ENCODE measurements around the gene ADPRH. TPM values are rescaled to one million over a fixed set of nuclear protein-coding genes. Genes with fewer than 3 reads are reported as not detected.

Gene ADPRH
- polyA plus RNA-seq, 3 donors, result 10.6 to 37.8 (median 31.5) TPM

DNA sequence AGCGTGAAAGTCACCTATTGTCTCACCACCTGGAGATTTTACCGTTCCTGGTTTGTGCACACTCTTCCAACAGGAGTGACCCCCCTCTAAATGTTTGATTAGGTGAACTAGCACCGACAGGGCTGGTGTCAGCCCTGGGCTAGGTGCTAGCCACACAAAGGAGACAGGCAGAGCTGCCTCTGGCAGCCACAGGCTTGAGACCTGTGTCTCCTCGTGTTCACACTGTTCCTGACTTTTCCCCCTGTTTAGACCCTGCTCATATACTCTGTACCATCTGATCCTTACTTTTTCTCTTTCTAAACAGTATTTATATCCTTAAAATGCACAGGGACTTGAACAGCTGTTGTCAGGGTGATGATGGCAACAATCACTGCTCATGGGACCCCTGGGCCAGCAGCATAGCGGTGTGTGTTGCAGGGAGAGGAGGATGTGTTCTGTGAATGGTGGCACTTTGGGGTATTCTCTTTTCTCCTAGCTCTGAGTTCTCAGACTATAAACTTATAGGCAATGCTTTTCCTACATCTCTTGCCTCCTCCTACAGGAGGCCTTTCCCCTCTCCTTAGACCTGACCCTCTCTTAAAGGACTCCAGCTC, 25.4 kb upstream of the ADPRH start:
- Mint-ChIP-seq H3K4me1 (peaks cover 32% of the 10 kb centered on the region), H3K4me3 (no peak overlapping the region), H3K9me3 (peaks cover 0 to 3% (median 0%) of the 10 kb centered on the region in 7 donors), H3K27ac (peak overlapping the region in 1 of 7 donors; percentile 8), H3K36me3 (no peaks in the 10 kb centered on the region), H3K27me3 (ENCODE audit: low read depth in 3 of 3) (no peaks in the 10 kb centered on the region)
- Histone ChIP-seq H3K4me1 (ENCODE audit: control insufficient read depth in 1 of 2, insufficient read depth in 2 of 2, low read length in 2 of 2) (peaks cover 25 to 29% of the 10 kb centered on the region in 2 donors), H3K27me3 (ENCODE audit: control insufficient read depth in 2 of 2, insufficient read depth in 2 of 2, low read length in 2 of 2) (no peaks in the 10 kb centered on the region), H4K20me1 (ENCODE audit: insufficient read depth, low read length) (no peaks in the 10 kb centered on the region), H3K4me3 (replicated peaks in 1 of 3; ENCODE audit: low read depth in 2 of 3, low read length in 3 of 3) (no peak overlapping the region), H3K36me3 (replicated peaks in 1 of 2; ENCODE audit: control insufficient read depth in 1 of 2, insufficient read depth in 2 of 2, low read length in 2 of 2) (no peaks in the 10 kb centered on the region), H2AFZ (ENCODE audit: insufficient read depth, low read depth, low read length, poor library complexity, severe bottlenecking) (peak overlapping the region; percentile 36), H3K4me2 (replicated peaks; ENCODE audit: extremely low read depth, low read length, poor library complexity, severe bottlenecking) (no peak overlapping the region), H3K9me3 (replicated peaks in 1 of 2; ENCODE audit: control insufficient read depth in 1 of 2, insufficient read depth in 1 of 2, low read length in 2 of 2) (no peaks in the 10 kb centered on the region), H3K9ac (ENCODE audit: insufficient read depth, low read length, poor library complexity, severe bottlenecking) (no peak overlapping the region), H3K27ac (ENCODE audit: low read depth in 1 of 2, low read length in 2 of 2) (no peak overlapping the region), H3K79me2 (ENCODE audit: insufficient read depth, low read length) (no peaks in the 10 kb centered on the region)
- DNase-seq, result no peak
- intact Hi-C loops (cut with micrococcal nuclease), result no loop called here
- TF ChIP-seq, protein P1, sequence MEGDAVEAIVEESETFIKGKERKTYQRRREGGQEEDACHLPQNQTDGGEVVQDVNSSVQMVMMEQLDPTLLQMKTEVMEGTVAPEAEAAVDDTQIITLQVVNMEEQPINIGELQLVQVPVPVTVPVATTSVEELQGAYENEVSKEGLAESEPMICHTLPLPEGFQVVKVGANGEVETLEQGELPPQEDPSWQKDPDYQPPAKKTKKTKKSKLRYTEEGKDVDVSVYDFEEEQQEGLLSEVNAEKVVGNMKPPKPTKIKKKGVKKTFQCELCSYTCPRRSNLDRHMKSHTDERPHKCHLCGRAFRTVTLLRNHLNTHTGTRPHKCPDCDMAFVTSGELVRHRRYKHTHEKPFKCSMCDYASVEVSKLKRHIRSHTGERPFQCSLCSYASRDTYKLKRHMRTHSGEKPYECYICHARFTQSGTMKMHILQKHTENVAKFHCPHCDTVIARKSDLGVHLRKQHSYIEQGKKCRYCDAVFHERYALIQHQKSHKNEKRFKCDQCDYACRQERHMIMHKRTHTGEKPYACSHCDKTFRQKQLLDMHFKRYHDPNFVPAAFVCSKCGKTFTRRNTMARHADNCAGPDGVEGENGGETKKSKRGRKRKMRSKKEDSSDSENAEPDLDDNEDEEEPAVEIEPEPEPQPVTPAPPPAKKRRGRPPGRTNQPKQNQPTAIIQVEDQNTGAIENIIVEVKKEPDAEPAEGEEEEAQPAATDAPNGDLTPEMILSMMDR (IDR thresholded peaks at IDR 0.05), result no peak
- 78% methylated on average over 3 of the region's 5 CpGs for WGBS (ENCODE audit: insufficient coverage)

DNA sequence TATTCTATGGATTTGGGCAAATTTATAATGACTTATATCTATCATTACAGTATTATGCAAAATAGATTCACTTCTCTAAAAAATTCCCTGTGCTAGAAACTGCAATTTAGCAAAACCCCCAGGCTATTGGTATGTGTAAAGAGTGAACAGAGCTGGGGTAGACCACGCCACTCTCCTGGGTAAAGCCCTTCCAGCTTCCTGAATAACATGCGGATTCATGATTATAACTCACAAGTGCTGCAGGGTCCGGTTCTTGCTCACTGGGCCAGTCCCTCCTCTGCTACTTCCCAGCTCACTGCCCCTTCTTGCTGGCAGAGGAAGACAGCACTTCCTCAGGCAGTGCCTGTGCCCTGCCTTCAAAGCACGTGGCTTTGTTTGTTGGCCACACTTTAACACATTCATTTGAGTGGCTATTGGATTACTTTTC, 24.0 kb upstream of the ADPRH start:
- H3K4me3 Mint-ChIP-seq, result peak overlapping the region; percentile 58 to 84
- peak; percentile 64 to 98 (median 84) for DNase-seq

More for the DNA sequence above, 24.0 kb upstream of the ADPRH start:
- H3K9me3 ChIP-seq (replicated peaks in 1 of 2; ENCODE audit: control insufficient read depth in 1 of 2, insufficient read depth in 1 of 2, low read length in 2 of 2), result no peaks in the 10 kb centered on the region
- H3K4me1 ChIP-seq (ENCODE audit: control insufficient read depth in 1 of 2, insufficient read depth in 2 of 2, low read length in 2 of 2), result peaks cover 36 to 39% of the 10 kb centered on the region in 2 donors
- H3K79me2 ChIP-seq (ENCODE audit: insufficient read depth, low read length), result no peaks in the 10 kb centered on the region
- peak overlapping the region; percentile 82 to 93 (median 89) for H3K27ac Mint-ChIP-seq
- H3K36me3 ChIP-seq (replicated peaks in 1 of 2; ENCODE audit: control insufficient read depth in 1 of 2, insufficient read depth in 2 of 2, low read length in 2 of 2), result no peaks in the 10 kb centered on the region
- peaks cover 0 to 1% (median 0%) of the 10 kb centered on the region in 3 donors for H3K27me3 Mint-ChIP-seq (ENCODE audit: low read depth in 3 of 3)
- no peaks in the 10 kb centered on the region for H3K27me3 ChIP-seq (ENCODE audit: control insufficient read depth in 2 of 2, insufficient read depth in 2 of 2, low read length in 2 of 2)
- WGBS (ENCODE audit: insufficient coverage), result 7% methylated on average over 2 of the region's 4 CpGs
- H3K9me3 Mint-ChIP-seq, result peaks cover 0 to 3% (median 0%) of the 10 kb centered on the region in 7 donors
- intact Hi-C loops (cut with micrococcal nuclease), result no loop called here
- H2AFZ ChIP-seq (ENCODE audit: insufficient read depth, low read depth, low read length, poor library complexity, severe bottlenecking), result peak overlapping the region; percentile 4
- peak overlapping the region in 1 of 3 experiments; percentile 18 for H3K4me3 ChIP-seq (replicated peaks in 1 of 3; ENCODE audit: low read depth in 2 of 3, low read length in 3 of 3)
- no peaks in the 10 kb centered on the region for H3K36me3 Mint-ChIP-seq
- peaks cover 42% of the 10 kb centered on the region for H3K4me1 Mint-ChIP-seq
- TF ChIP-seq, protein P1 (IDR thresholded peaks at IDR 0.05), result no peak
- no peaks in the 10 kb centered on the region for H4K20me1 ChIP-seq (ENCODE audit: insufficient read depth, low read length)
- no peak overlapping the region for H3K9ac ChIP-seq (ENCODE audit: insufficient read depth, low read length, poor library complexity, severe bottlenecking)
- peak overlapping the region; percentile 64 to 65 for H3K27ac ChIP-seq (ENCODE audit: low read depth in 1 of 2, low read length in 2 of 2)
- H3K4me2 ChIP-seq (replicated peaks; ENCODE audit: extremely low read depth, low read length, poor library complexity, severe bottlenecking), result peak overlapping the region; percentile 1

Measured in CD14-positive monocyte (primary cell).